ENCODE data around the gene TP53RK.

- TF ChIP-seq POLR2AphosphoS5 (IDR thresholded peaks at IDR 0.05), result no peak
- TF ChIP-seq CTCF (IDR thresholded peaks at IDR 0.05 in 8 of 11, conservative IDR thresholded peaks at IDR 0.05 in 3 of 11), result no peak
- no peak for TF ChIP-seq POLR2A (IDR thresholded peaks at IDR 0.05)
Measured at GRCh38 chr20:46705378-46705729, 16.1 kb upstream of the TP53RK start.

Measured in spleen (tissue), 7 donors.